Fibroblast of peridontal ligament (primary cell): Measurements from ENCODE around the gene PLXNB1.

Experiments used
- DNase-seq: peaks from one replicate; pipeline ENCODE4 v3.0.0-alpha.2; 2010; ENCODE audit errors: extremely low read depth

Gene PLXNB1

GRCh38 chr3:48434591-48435222 is 4.8 kb upstream of the PLXNB1 start:
- no peak for DNase-seq

GRCh38 chr3:48433472-48434118 is 3.7 kb upstream of the PLXNB1 start:
- peak; percentile 44 for DNase-seq

GRCh38 chr3:48432411-48433371 is 2.8 kb upstream of the PLXNB1 start:
- no peak for DNase-seq

- no peak for DNase-seq
These were observed 1.5 kb upstream of the PLXNB1 start for GRCh38 chr3:48431224-48432029.

GRCh38 chr3:48430708-48431101 is 819 bp upstream of the PLXNB1 start:
- DNase-seq, result no peak

GRCh38 chr3:48429317-48429959 is 448 bp downstream of the PLXNB1 start:
- peak; percentile 8 for DNase-seq

GRCh38 chr3:48428572-48429316 is 1.1 kb downstream of the PLXNB1 start:
- DNase-seq, result peak; percentile 18

- no peak for DNase-seq
These were observed 1.8 kb downstream of the PLXNB1 start for GRCh38 chr3:48428088-48428571.

GRCh38 chr3:48427630-48427962 is 2.3 kb downstream of the PLXNB1 start:
- no peak for DNase-seq

GRCh38 chr3:48426944-48427629 is 2.8 kb downstream of the PLXNB1 start:
- DNase-seq, result peak; percentile 70

GRCh38 chr3:48426401-48426909 is 3.4 kb downstream of the PLXNB1 start:
- no peak for DNase-seq

- no peak for DNase-seq
These were observed 4.5 kb downstream of the PLXNB1 start for GRCh38 chr3:48425281-48425812.

- DNase-seq, result no peak
These were observed 5.8 kb downstream of the PLXNB1 start for GRCh38 chr3:48423883-48424695.

GRCh38 chr3:48423241-48423882 is 6.5 kb downstream of the PLXNB1 start:
- DNase-seq, result no peak

- no peak for DNase-seq
These were observed 7.2 kb downstream of the PLXNB1 start for GRCh38 chr3:48422681-48423080.

GRCh38 chr3:48422272-48422671 is 7.6 kb downstream of the PLXNB1 start:
- DNase-seq, result no peak

- DNase-seq, result no peak
These were observed 9.3 kb downstream of the PLXNB1 start for GRCh38 chr3:48420561-48420960.

- no peak for DNase-seq
These were observed 10.3 kb downstream of the PLXNB1 start for GRCh38 chr3:48419597-48419996.
